ENCODE results near the gene IGF2R.

Gene IGF2R

GRCh38 chr6:160141001-160141726 lies 172.3 kb downstream of the IGF2R start:
- Histone ChIP-seq H3F3A (ENCODE audit: control insufficient read depth, insufficient read depth) (no peaks in the 10 kb centered on the region), H3K9me3 (ENCODE audit: control insufficient read depth, insufficient read depth, low read length) (no peaks in the 10 kb centered on the region), H3K9me2 (replicated peaks; ENCODE audit: control insufficient read depth, low read length) (no peaks in the 10 kb centered on the region), H3K27ac (ENCODE audit: low read depth, low read length) (no peak overlapping the region), H3K4me1 (ENCODE audit: control insufficient read depth, low read length) (no peaks in the 10 kb centered on the region; the same call in 1 of the 2 replicates), H3K27me3 (ENCODE audit: control insufficient read depth, low read length) (0 out of 2 replicates have a peak, but pooled peaks cover 2% of the 10 kb centered on the region), H4K20me1 (ENCODE audit: control insufficient read depth, insufficient read depth, low read depth, low read length) (no peaks in the 10 kb centered on the region), H3K4me3 (ENCODE audit: low read length) (no peak overlapping the region), H3K36me3 (ENCODE audit: control insufficient read depth, low read length) (no peaks in the 10 kb centered on the region), H3K79me2 (ENCODE audit: control insufficient read depth, low read length) (no peaks in the 10 kb centered on the region), H3K4me2 (ENCODE audit: low read length) (no peak overlapping the region)
- no peak for TF ChIP-seq EZH2phosphoT487 (IDR thresholded peaks at IDR 0.05; ENCODE audit: borderline replicate concordance, low read length)
- TF ChIP-seq, protein P1, sequence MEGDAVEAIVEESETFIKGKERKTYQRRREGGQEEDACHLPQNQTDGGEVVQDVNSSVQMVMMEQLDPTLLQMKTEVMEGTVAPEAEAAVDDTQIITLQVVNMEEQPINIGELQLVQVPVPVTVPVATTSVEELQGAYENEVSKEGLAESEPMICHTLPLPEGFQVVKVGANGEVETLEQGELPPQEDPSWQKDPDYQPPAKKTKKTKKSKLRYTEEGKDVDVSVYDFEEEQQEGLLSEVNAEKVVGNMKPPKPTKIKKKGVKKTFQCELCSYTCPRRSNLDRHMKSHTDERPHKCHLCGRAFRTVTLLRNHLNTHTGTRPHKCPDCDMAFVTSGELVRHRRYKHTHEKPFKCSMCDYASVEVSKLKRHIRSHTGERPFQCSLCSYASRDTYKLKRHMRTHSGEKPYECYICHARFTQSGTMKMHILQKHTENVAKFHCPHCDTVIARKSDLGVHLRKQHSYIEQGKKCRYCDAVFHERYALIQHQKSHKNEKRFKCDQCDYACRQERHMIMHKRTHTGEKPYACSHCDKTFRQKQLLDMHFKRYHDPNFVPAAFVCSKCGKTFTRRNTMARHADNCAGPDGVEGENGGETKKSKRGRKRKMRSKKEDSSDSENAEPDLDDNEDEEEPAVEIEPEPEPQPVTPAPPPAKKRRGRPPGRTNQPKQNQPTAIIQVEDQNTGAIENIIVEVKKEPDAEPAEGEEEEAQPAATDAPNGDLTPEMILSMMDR (IDR thresholded peaks at IDR 0.05; ENCODE audit: low read depth, low read length, poor library complexity, severe bottlenecking), result no peak

DNA sequence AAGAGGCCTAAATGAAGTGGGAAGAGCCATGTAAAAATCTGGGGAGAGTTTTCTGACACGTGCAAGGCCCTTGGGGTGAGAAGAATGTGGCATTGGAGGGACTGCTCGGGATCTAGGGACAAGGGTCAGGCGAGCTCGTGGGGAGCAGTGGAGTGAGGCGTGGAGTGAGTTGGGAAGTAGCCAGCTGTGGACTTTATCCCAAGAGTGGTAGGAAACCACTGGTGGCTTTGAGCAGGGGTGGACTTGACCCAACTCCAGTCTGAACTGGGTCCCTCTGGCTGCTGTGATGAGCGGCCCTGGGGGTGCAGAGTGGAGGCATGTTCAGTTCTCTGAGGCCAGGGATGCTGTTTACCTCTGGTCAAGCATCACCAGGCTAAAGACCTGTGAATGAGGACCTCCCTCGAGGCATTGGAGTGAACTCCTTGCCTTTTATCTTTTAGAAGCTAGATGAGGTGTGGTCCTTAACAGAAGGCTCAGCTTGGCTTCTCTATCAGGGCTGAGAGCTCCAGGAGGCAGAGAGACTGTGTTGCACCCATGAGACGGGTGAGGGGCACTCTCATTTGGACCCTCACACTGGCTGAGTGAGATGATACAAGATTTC lies 173.3 kb downstream of the IGF2R start:
- no peaks in the 10 kb centered on the region for H3K36me3 ChIP-seq (ENCODE audit: control insufficient read depth, low read length)
- no peaks in the 10 kb centered on the region for H3F3A ChIP-seq (ENCODE audit: control insufficient read depth, insufficient read depth)
- no peak overlapping the region for H3K27ac ChIP-seq (ENCODE audit: low read depth, low read length)
- TF ChIP-seq, protein P1 (IDR thresholded peaks at IDR 0.05; ENCODE audit: low read depth, low read length, poor library complexity, severe bottlenecking), result no peak
- no peak for TF ChIP-seq EZH2phosphoT487 (IDR thresholded peaks at IDR 0.05; ENCODE audit: borderline replicate concordance, low read length)
- no peaks in the 10 kb centered on the region for H3K79me2 ChIP-seq (ENCODE audit: control insufficient read depth, low read length)
- no peak overlapping the region for H3K4me3 ChIP-seq (ENCODE audit: low read length)
- no peaks in the 10 kb centered on the region for H3K9me3 ChIP-seq (ENCODE audit: control insufficient read depth, insufficient read depth, low read length)
- H3K4me2 ChIP-seq (ENCODE audit: low read length), result no peak overlapping the region
- 0 out of 2 replicates have a peak, but pooled peaks cover 2% of the 10 kb centered on the region for H3K27me3 ChIP-seq (ENCODE audit: control insufficient read depth, low read length)
- no peaks in the 10 kb centered on the region for H4K20me1 ChIP-seq (ENCODE audit: control insufficient read depth, insufficient read depth, low read depth, low read length)
- H3K9me2 ChIP-seq (replicated peaks; ENCODE audit: control insufficient read depth, low read length), result no peaks in the 10 kb centered on the region
- no peaks in the 10 kb centered on the region; the same call in 1 of the 2 replicates for H3K4me1 ChIP-seq (ENCODE audit: control insufficient read depth, low read length)

DNA sequence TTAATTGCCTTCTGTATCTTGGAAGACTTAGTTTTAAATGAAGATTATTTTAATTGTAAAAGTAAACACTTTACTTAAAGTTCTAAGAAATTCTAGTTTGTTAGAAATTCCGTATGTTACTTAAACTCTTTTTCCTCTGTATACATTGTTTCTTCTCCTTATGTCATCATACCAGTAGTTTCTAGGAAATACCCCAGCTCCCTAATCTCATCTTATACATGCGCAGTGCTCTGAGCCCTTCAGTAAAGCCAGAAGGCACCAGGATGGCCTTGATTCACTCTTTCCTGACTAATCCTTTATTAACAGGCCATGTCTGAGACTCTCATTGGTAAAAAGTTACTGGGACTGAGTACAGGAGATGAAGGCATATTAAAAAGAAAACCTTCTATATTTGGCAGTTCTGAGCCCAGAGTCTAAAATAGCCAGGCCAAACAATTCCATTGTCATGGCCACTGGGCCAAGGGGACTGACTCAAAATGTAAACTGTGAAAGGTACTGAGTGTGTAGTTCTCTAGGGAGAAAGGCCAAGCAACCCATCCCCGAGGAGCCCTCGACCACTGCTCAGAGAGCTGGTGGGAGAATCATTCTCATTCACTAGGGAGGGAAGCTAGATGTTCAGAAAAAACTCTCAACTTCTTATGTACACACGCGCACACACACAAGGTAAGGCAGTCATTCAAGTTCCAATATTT lies 177.7 kb downstream of the IGF2R start:
- H4K20me1 ChIP-seq (ENCODE audit: control insufficient read depth, insufficient read depth, low read depth, low read length), result no peaks in the 10 kb centered on the region
- no peaks in the 10 kb centered on the region for H3K9me3 ChIP-seq (ENCODE audit: control insufficient read depth, insufficient read depth, low read length)
- H3F3A ChIP-seq (ENCODE audit: control insufficient read depth, insufficient read depth), result no peaks in the 10 kb centered on the region
- no peak for TF ChIP-seq EZH2phosphoT487 (IDR thresholded peaks at IDR 0.05; ENCODE audit: borderline replicate concordance, low read length)
- TF ChIP-seq, protein P1 (IDR thresholded peaks at IDR 0.05; ENCODE audit: low read depth, low read length, poor library complexity, severe bottlenecking), result no peak
- 0 out of 2 replicates have a peak, but pooled peaks cover 2% of the 10 kb centered on the region for H3K27me3 ChIP-seq (ENCODE audit: control insufficient read depth, low read length)
- H3K4me2 ChIP-seq (ENCODE audit: low read length), result no peak overlapping the region
- H3K9me2 ChIP-seq (replicated peaks; ENCODE audit: control insufficient read depth, low read length), result no peaks in the 10 kb centered on the region
- no peaks in the 10 kb centered on the region for H3K79me2 ChIP-seq (ENCODE audit: control insufficient read depth, low read length)
- no peaks in the 10 kb centered on the region for H3K36me3 ChIP-seq (ENCODE audit: control insufficient read depth, low read length)
- no peaks in the 10 kb centered on the region for H3K4me1 ChIP-seq (ENCODE audit: control insufficient read depth, low read length)
- H3K27ac ChIP-seq (ENCODE audit: low read depth, low read length), result no peak overlapping the region
- no peak overlapping the region for H3K4me3 ChIP-seq (ENCODE audit: low read length)
